ENCODE measurements around the gene PLD1. TPM values are rescaled to one million over a fixed set of nuclear protein-coding genes. Genes with fewer than 3 reads are reported as not detected.

Gene PLD1
- total RNA-seq, 1 donor: 18.1 TPM

- no peaks in the 10 kb centered on the region for H3K27me3 ChIP-seq (ENCODE audit: insufficient read depth, low read length)
- H3K4me1 ChIP-seq (ENCODE audit: insufficient read depth, low read length): peaks cover 13% of the 10 kb centered on the region
- no peak for TF ChIP-seq CTCF (IDR thresholded peaks at IDR 0.05; ENCODE audit: extremely low read depth, low read depth, low read length)
- no peak overlapping the region for H3K27ac ChIP-seq (ENCODE audit: low read depth, low read length)
- no peak overlapping the region for H3K4me2 ChIP-seq (ENCODE audit: insufficient read depth, low read length)
- H3K4me3 ChIP-seq (ENCODE audit: insufficient read depth, low read length): no peak overlapping the region
- H4K20me1 ChIP-seq (ENCODE audit: insufficient read depth, low read length): no peaks in the 10 kb centered on the region
- no peaks in the 10 kb centered on the region for H3K36me3 ChIP-seq (ENCODE audit: insufficient read depth, low read length)
- H2AFZ ChIP-seq (ENCODE audit: low read length): no peak overlapping the region
- peak; percentile 58 for DNase-seq (ENCODE audit: insufficient read length, low spot score, missing footprints)
- no peaks in the 10 kb centered on the region for H3K79me2 ChIP-seq (ENCODE audit: insufficient read depth, low read length)
- no peaks in the 10 kb centered on the region for H3K9me3 ChIP-seq (ENCODE audit: low read depth, low read length)
These were observed 155.5 kb downstream of the PLD1 start for GRCh38 chr3:171654809-171655208.

GRCh38 chr3:171654326-171654725, 156.0 kb downstream of the PLD1 start:
- Histone ChIP-seq H3K9me3 (ENCODE audit: low read depth, low read length) (no peaks in the 10 kb centered on the region), H3K27me3 (ENCODE audit: insufficient read depth, low read length) (no peaks in the 10 kb centered on the region), H3K27ac (ENCODE audit: low read depth, low read length) (no peak overlapping the region), H3K79me2 (ENCODE audit: insufficient read depth, low read length) (no peaks in the 10 kb centered on the region), H3K4me2 (ENCODE audit: insufficient read depth, low read length) (no peak overlapping the region), H3K4me3 (ENCODE audit: insufficient read depth, low read length) (no peak overlapping the region), H2AFZ (ENCODE audit: low read length) (no peak overlapping the region), H4K20me1 (ENCODE audit: insufficient read depth, low read length) (no peaks in the 10 kb centered on the region), H3K4me1 (ENCODE audit: insufficient read depth, low read length) (peaks cover 12% of the 10 kb centered on the region), H3K36me3 (ENCODE audit: insufficient read depth, low read length) (no peaks in the 10 kb centered on the region)
- TF ChIP-seq CTCF (IDR thresholded peaks at IDR 0.05; ENCODE audit: extremely low read depth, low read depth, low read length): no peak
- DNase-seq (ENCODE audit: insufficient read length, low spot score, missing footprints): no peak

GRCh38 chr3:171653701-171654100, 156.6 kb downstream of the PLD1 start:
- TF ChIP-seq CTCF (IDR thresholded peaks at IDR 0.05; ENCODE audit: extremely low read depth, low read depth, low read length): no peak
- H2AFZ ChIP-seq (ENCODE audit: low read length): no peak overlapping the region

GRCh38 chr3:171652932-171653331, 157.4 kb downstream of the PLD1 start:
- H3K79me2 ChIP-seq (ENCODE audit: insufficient read depth, low read length): no peaks in the 10 kb centered on the region
- no peak for DNase-seq (ENCODE audit: insufficient read length, low spot score, missing footprints)
- H2AFZ ChIP-seq (ENCODE audit: low read length): no peak overlapping the region
- TF ChIP-seq CTCF (IDR thresholded peaks at IDR 0.05; ENCODE audit: extremely low read depth, low read depth, low read length): no peak
- no peaks in the 10 kb centered on the region for H4K20me1 ChIP-seq (ENCODE audit: insufficient read depth, low read length)
- no peak overlapping the region for H3K4me3 ChIP-seq (ENCODE audit: insufficient read depth, low read length)
- no peaks in the 10 kb centered on the region for H3K9me3 ChIP-seq (ENCODE audit: low read depth, low read length)
- no peak overlapping the region for H3K27ac ChIP-seq (ENCODE audit: low read depth, low read length)
- H3K27me3 ChIP-seq (ENCODE audit: insufficient read depth, low read length): no peaks in the 10 kb centered on the region
- no peaks in the 10 kb centered on the region for H3K36me3 ChIP-seq (ENCODE audit: insufficient read depth, low read length)
- H3K4me2 ChIP-seq (ENCODE audit: insufficient read depth, low read length): no peak overlapping the region
- peaks cover 7% of the 10 kb centered on the region for H3K4me1 ChIP-seq (ENCODE audit: insufficient read depth, low read length)

More at GRCh38 chr3:171653701-171654100, 156.6 kb downstream of the PLD1 start:
- Histone ChIP-seq H4K20me1 (ENCODE audit: insufficient read depth, low read length) (no peaks in the 10 kb centered on the region), H3K9me3 (ENCODE audit: low read depth, low read length) (no peaks in the 10 kb centered on the region), H3K27me3 (ENCODE audit: insufficient read depth, low read length) (no peaks in the 10 kb centered on the region), H3K36me3 (ENCODE audit: insufficient read depth, low read length) (no peaks in the 10 kb centered on the region), H3K4me1 (ENCODE audit: insufficient read depth, low read length) (peaks cover 7% of the 10 kb centered on the region), H3K27ac (ENCODE audit: low read depth, low read length) (no peak overlapping the region), H3K79me2 (ENCODE audit: insufficient read depth, low read length) (no peaks in the 10 kb centered on the region), H3K4me3 (ENCODE audit: insufficient read depth, low read length) (no peak overlapping the region), H3K4me2 (ENCODE audit: insufficient read depth, low read length) (no peak overlapping the region)
- no peak for DNase-seq (ENCODE audit: insufficient read length, low spot score, missing footprints)

Data from osteoblast (primary cell).